Stimulated activated CD4-positive, alpha-beta T cell treated with anti-CD3 and anti-CD28 coated beads, Interleukin-12 subunit alpha, Interleukin-12 subunit beta, amount 100 ng/mL, for 4 hours (primary cell): ENCODE measurements around the gene MORN5.

Experiments used
- DNase-seq: peaks from one replicate; pipeline ENCODE4 v3.0.0-alpha.2; 2020

The MORN5 gene

DNA sequence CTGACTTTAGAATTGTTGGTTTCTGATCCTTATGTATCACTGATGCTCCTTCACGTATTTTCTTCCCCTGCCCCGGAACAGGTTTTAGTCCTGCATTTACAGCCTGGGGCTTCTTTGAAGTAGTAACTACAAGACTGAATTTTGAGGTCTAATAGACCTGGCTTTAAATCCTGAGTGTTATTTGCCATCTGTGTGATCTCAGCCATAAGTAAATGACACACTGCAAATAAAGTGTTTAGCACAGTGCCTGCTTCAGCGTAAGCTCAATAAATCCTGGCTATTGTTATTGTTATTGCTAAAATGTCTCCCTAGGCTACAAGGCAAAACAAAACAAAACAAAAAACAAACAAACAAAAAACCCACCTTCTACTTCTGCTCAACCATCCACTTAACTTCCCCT is 84.6 kb downstream of the MORN5 start:
- DNase-seq: no peak

DNA sequence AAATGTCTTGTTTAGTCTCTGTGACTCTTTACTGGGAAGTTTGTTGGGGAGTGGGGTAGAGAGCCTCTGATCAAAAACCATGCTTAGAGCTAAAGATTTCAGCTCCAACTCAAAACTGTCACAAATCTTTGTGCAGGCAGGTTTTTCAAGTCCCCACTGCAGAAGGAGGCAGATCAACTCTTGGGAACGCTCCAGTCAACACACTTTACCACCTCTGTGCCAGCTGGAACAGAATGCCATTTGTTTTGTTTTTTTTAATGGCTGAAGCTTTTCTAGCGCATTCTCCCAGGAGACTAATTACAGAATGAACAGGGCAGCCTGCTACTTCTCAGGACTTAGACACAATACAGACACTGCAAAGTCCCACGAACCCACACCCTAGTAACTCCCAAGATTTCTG is 87.0 kb downstream of the MORN5 start:
- no peak for DNase-seq

DNA sequence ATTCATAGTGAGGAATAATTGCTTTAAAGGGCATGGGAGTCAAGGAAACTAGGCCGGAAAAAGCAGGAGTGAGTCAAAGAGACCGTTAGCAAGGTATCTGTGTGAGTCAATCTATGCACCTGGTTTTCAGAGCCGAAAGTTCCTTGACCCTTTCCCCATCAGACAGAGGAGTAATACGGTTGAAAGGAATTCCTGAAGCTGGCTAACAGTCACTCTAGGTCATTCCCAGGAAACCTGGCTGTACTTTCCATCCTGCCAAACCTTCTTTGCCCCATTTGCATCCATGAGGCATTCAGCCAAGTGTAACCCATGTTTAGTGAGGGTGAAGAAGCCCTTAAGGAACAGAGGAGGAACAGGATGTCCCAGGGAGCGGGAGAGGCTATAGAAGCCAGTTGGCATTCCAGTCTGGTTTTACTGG is 88.7 kb downstream of the MORN5 start:
- no peak for DNase-seq
